Liver (tissue), 9 donors: ENCODE data around the gene CDC42. TPM values are rescaled to one million over a fixed set of nuclear protein-coding genes. Genes with fewer than 3 reads are reported as not detected.

ENCODE experiments used
- DNase-seq: peaks from one replicate; pipeline ENCODE4 v3.0.0-alpha.2; 2017; ENCODE audit warnings: low spot score
- H3K27ac ChIP-seq, 2 donors: one replicate each; pipeline ENCODE4 v1.7.0; 2013; ENCODE audit warnings: inconsistent platforms in 2 of 2, low read length in 2 of 2, control low read depth in 1 of 2, low read depth in 1 of 2, mild to moderate bottlenecking in 1 of 2
- H3K27me3 ChIP-seq, 4 donors: one replicate each; pipeline versions ENCODE4 v1.6.1 to v1.7.0; 2013; ENCODE audit warnings: low read length in 3 of 4, inconsistent platforms in 1 of 4, mild to moderate bottlenecking in 1 of 4, moderate library complexity in 1 of 4; ENCODE audit not compliant: control insufficient read depth in 4 of 4, insufficient read depth in 4 of 4
- H3K36me3 ChIP-seq, 4 donors: one replicate each; pipeline versions ENCODE4 v1.6.1 to v1.7.0; 2013; ENCODE audit warnings: low read length in 3 of 4, mild to moderate bottlenecking in 3 of 4, low read depth in 1 of 4, moderate library complexity in 1 of 4; ENCODE audit not compliant: control insufficient read depth in 4 of 4, insufficient read depth in 3 of 4
- H3K4me1 ChIP-seq, 4 donors: one replicate each; pipeline versions ENCODE4 v1.6.1 to v1.7.0; 2013; ENCODE audit warnings: low read length in 3 of 4, mild to moderate bottlenecking in 3 of 4, moderate library complexity in 1 of 4; ENCODE audit not compliant: control insufficient read depth in 4 of 4, insufficient read depth in 4 of 4
- H3K4me3 ChIP-seq, 3 donors: one replicate each; pipeline versions ENCODE4 v1.6.1 to v1.7.0; 2013; ENCODE audit warnings: low read length in 3 of 3, control low read depth in 1 of 3, low read depth in 1 of 3, mild to moderate bottlenecking in 1 of 3
- H3K9ac ChIP-seq, 2 donors: one replicate each; pipeline ENCODE4 v1.7.0; 2013; ENCODE audit warnings: low read length in 2 of 2, mild to moderate bottlenecking in 2 of 2, moderate library complexity in 2 of 2, control low read depth in 1 of 2, low read depth in 1 of 2
- H3K9me3 ChIP-seq, 4 donors: one replicate each; pipeline versions ENCODE4 v1.6.1 to v1.7.0; 2013; ENCODE audit warnings: low read length in 3 of 4; ENCODE audit not compliant: control insufficient read depth in 4 of 4
- ATF3 ChIP-seq: IDR thresholded peaks from 2 replicates; pipeline ENCODE4 v1.6.1; 2016; ENCODE audit warnings: antibody characterized with exemption
- EGR1 ChIP-seq, 2 donors: IDR thresholded peaks; 2 replicates each; pipeline ENCODE4 v1.6.1; 2016 to 2018; ENCODE audit warnings: antibody characterized with exemption in 2 of 2, low read depth in 2 of 2
- FOXA1 ChIP-seq: IDR thresholded peaks from 2 replicates; pipeline ENCODE4 v1.6.1; 2016; ENCODE audit warnings: antibody characterized with exemption
- FOXA2 ChIP-seq: IDR thresholded peaks from 2 replicates; pipeline ENCODE4 v1.6.1; 2016; ENCODE audit warnings: antibody characterized with exemption
- GABPA ChIP-seq, 2 donors: IDR thresholded peaks in 1 of 2; conservative IDR thresholded peaks in 1 of 2; 2 replicates each; pipeline ENCODE4 v1.6.1; 2016; ENCODE audit warnings: antibody characterized with exemption in 2 of 2, mild to moderate bottlenecking in 1 of 2, moderate library complexity in 1 of 2
- HNF4A ChIP-seq, 2 donors: conservative IDR thresholded peaks; 2 replicates each; pipeline ENCODE4 v1.6.1; 2016; ENCODE audit warnings: antibody characterized with exemption in 2 of 2, mild to moderate bottlenecking in 2 of 2
- HNF4G ChIP-seq: IDR thresholded peaks from 2 replicates; pipeline ENCODE4 v1.6.1; 2016; ENCODE audit warnings: antibody characterized with exemption
- JUND ChIP-seq, 2 donors: IDR thresholded peaks; 2 replicates each; pipeline ENCODE4 v1.6.1; 2016; ENCODE audit warnings: antibody characterized with exemption in 2 of 2
- NR2F2 ChIP-seq: IDR thresholded peaks from 2 replicates; pipeline ENCODE4 v1.6.1; 2016; ENCODE audit warnings: antibody characterized with exemption
- RAD21 ChIP-seq, 2 donors: IDR thresholded peaks; 2 replicates each; pipeline ENCODE4 v1.6.1; 2016; ENCODE audit warnings: antibody characterized with exemption in 2 of 2, mild to moderate bottlenecking in 2 of 2
- RXRA ChIP-seq, 2 donors: IDR thresholded peaks; 2 replicates each; pipeline ENCODE4 v1.6.1; 2017 to 2018; ENCODE audit warnings: antibody characterized with exemption in 2 of 2, mild to moderate bottlenecking in 1 of 2
- SP1 ChIP-seq: IDR thresholded peaks from 2 replicates; pipeline ENCODE4 v1.6.1; 2018; ENCODE audit warnings: antibody characterized with exemption, mild to moderate bottlenecking
- TAF1 ChIP-seq: conservative IDR thresholded peaks from 2 replicates; pipeline ENCODE4 v1.6.1; 2016; ENCODE audit warnings: antibody characterized with exemption, mild to moderate bottlenecking
- YY1 ChIP-seq: IDR thresholded peaks from 2 replicates; pipeline ENCODE4 v1.6.1; 2016; ENCODE audit warnings: antibody characterized with exemption, mild to moderate bottlenecking
- WGBS: extraction: QIAGEN DNeasy Blood & Tissue Kit; methylation state at CpG from one replicate; pipeline ENCODE4 v1.1.7; 2013; 5-methylcytosine and 5-hydroxymethylcytosine counted together
- polyA plus RNA-seq, 2 donors: library from polyadenylated mRNA; stranded (reverse) in 1 of 2; unstranded in 1 of 2; fragments of 200-250 nt in 1 of 2; fragments of >200 nt in 1 of 2; fragmentation: Nextera tagmentation in 1 of 2; extraction: Ambion mirVana in 1 of 2; gene quantifications; one replicate each; pipeline versions ENCODE4 v1.2.1 to v1.2.3, GENCODE V29; 2013 to 2015
- total RNA-seq, 2 donors: library from RNA; depleted of rRNA; stranded (reverse); fragments of >200 nt; gene quantifications; one replicate each; pipeline ENCODE4 v1.2.3, GENCODE V29; 2014
- TF ChIP-seq, protein P1 (sequence below): IDR thresholded peaks from 2 replicates; pipeline ENCODE4 v1.6.1; 2016; ENCODE audit warnings: antibody characterized with exemption
- TF ChIP-seq, protein P2 (sequence below): IDR thresholded peaks from 2 replicates; pipeline ENCODE4 v1.6.1; 2016; ENCODE audit warnings: antibody characterized with exemption, mild to moderate bottlenecking
- TF ChIP-seq, protein P3 (sequence below): IDR thresholded peaks from 2 replicates; pipeline ENCODE4 v1.6.1; 2016; ENCODE audit warnings: antibody characterized with exemption
- TF ChIP-seq, protein P4 (sequence below): fragments of 150-350 bp; IDR thresholded peaks from 2 replicates; pipeline ENCODE4 v1.5.1; 2017; ENCODE audit warnings: improper control_type of control experiment, low read depth, low read length; ENCODE audit not compliant: missing input control
- donor health status: healthy.
- donor health status: healthy.
- donor health status: healthy.
- donor health status: healthy.
- donor health status: healthy.

The CDC42 gene
- total and polyA plus RNA-seq, 4 donors: 40.3 to 140 (median 69.0) TPM

GRCh38 chr1:22123901-22124404 lies 71.4 kb downstream of the CDC42 start:
- no peaks in the 10 kb centered on the region for H3K36me3 ChIP-seq
- H3K9ac ChIP-seq: no peak overlapping the region
- no peak for DNase-seq
- whole genome bisulfite sequencing: 88% methylated on average over 9 of the region's 9 CpGs
- TF ChIP-seq HNF4G (no peak), GABPA (IDR thresholded peaks at IDR 0.05 in 1 of 2, conservative IDR thresholded peaks at IDR 0.05 in 1 of 2) (no peak), RXRA (IDR thresholded peaks at IDR 0.05) (no peak), JUND (IDR thresholded peaks at IDR 0.05) (no peak), HNF4A (conservative IDR thresholded peaks at IDR 0.05) (no peak), EGR1 (IDR thresholded peaks at IDR 0.05; ENCODE audit: low read depth in 2 of 2) (no peak), NR2F2 (no peak), FOXA1 (no peak), YY1 (no peak), TAF1 (no peak), ATF3 (no peak), RAD21 (IDR thresholded peaks at IDR 0.05) (no peak)
- TF ChIP-seq, protein P1, sequence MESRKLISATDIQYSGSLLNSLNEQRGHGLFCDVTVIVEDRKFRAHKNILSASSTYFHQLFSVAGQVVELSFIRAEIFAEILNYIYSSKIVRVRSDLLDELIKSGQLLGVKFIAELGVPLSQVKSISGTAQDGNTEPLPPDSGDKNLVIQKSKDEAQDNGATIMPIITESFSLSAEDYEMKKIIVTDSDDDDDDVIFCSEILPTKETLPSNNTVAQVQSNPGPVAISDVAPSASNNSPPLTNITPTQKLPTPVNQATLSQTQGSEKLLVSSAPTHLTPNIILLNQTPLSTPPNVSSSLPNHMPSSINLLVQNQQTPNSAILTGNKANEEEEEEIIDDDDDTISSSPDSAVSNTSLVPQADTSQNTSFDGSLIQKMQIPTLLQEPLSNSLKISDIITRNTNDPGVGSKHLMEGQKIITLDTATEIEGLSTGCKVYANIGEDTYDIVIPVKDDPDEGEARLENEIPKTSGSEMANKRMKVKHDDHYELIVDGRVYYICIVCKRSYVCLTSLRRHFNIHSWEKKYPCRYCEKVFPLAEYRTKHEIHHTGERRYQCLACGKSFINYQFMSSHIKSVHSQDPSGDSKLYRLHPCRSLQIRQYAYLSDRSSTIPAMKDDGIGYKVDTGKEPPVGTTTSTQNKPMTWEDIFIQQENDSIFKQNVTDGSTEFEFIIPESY: no peak
- TF ChIP-seq, protein P2, sequence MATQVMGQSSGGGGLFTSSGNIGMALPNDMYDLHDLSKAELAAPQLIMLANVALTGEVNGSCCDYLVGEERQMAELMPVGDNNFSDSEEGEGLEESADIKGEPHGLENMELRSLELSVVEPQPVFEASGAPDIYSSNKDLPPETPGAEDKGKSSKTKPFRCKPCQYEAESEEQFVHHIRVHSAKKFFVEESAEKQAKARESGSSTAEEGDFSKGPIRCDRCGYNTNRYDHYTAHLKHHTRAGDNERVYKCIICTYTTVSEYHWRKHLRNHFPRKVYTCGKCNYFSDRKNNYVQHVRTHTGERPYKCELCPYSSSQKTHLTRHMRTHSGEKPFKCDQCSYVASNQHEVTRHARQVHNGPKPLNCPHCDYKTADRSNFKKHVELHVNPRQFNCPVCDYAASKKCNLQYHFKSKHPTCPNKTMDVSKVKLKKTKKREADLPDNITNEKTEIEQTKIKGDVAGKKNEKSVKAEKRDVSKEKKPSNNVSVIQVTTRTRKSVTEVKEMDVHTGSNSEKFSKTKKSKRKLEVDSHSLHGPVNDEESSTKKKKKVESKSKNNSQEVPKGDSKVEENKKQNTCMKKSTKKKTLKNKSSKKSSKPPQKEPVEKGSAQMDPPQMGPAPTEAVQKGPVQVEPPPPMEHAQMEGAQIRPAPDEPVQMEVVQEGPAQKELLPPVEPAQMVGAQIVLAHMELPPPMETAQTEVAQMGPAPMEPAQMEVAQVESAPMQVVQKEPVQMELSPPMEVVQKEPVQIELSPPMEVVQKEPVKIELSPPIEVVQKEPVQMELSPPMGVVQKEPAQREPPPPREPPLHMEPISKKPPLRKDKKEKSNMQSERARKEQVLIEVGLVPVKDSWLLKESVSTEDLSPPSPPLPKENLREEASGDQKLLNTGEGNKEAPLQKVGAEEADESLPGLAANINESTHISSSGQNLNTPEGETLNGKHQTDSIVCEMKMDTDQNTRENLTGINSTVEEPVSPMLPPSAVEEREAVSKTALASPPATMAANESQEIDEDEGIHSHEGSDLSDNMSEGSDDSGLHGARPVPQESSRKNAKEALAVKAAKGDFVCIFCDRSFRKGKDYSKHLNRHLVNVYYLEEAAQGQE: no peak
- TF ChIP-seq, protein P3, sequence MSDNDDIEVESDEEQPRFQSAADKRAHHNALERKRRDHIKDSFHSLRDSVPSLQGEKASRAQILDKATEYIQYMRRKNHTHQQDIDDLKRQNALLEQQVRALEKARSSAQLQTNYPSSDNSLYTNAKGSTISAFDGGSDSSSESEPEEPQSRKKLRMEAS: no peak
- no peak overlapping the region for H3K27ac ChIP-seq
- H3K9me3 ChIP-seq: no peaks in the 10 kb centered on the region
- no peak overlapping the region for H3K4me3 ChIP-seq
- H3K4me1 ChIP-seq: peaks cover 0 to 10% (median 1%) of the 10 kb centered on the region in 4 donors
- H3K27me3 ChIP-seq: no peaks in the 10 kb centered on the region

DNA sequence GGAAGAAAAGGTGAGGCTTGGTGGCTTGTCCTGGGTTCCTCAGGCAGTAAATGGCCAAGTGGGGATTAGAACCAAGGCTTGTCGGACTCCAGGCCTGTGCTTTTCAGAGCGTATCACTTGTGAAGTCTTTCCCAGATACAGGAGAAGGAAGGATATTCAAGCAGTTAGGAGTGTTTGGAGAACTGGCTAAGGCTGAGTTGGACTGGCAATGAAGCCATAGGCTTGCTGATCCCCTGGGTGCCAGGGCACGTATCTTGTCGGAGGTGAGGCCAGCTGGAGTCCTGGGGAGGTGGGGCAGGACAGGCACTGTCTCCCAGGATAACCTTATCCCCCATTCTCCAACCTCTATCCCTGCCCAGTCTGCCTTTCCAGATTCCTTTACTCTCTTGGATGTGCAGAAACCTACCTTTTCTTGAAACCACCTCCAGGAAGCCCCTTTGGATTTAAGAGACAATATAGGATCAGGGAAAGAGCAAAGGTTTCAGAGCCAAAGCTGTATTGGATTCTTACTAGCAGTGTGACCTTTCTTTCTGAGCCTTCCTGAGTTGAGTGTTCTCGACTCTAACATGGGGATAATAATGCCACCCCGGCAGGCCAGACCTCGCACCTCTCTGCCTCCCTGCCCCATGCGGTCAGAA lies 72.2 kb downstream of the CDC42 start:
- Histone ChIP-seq H3K9ac (no peak overlapping the region), H3K4me1 (peaks cover 0 to 10% (median 1%) of the 10 kb centered on the region in 4 donors), H3K27me3 (no peaks in the 10 kb centered on the region), H3K4me3 (no peak overlapping the region), H3K36me3 (no peaks in the 10 kb centered on the region), H3K9me3 (no peaks in the 10 kb centered on the region), H3K27ac (no peak overlapping the region)
- TF ChIP-seq RAD21 (IDR thresholded peaks at IDR 0.05): no peak
- TF ChIP-seq, protein P2: no peak
- no peak for TF ChIP-seq YY1
- TF ChIP-seq TAF1: no peak
- TF ChIP-seq FOXA2: no peak
- TF ChIP-seq, protein P3: no peak
- no peak for TF ChIP-seq HNF4G
- TF ChIP-seq NR2F2: no peak
- TF ChIP-seq JUND (IDR thresholded peaks at IDR 0.05): no peak
- TF ChIP-seq SP1: no peak
- TF ChIP-seq HNF4A (conservative IDR thresholded peaks at IDR 0.05): no peak
- no peak for TF ChIP-seq FOXA1
- no peak for TF ChIP-seq RXRA (IDR thresholded peaks at IDR 0.05)
- TF ChIP-seq, protein P4, sequence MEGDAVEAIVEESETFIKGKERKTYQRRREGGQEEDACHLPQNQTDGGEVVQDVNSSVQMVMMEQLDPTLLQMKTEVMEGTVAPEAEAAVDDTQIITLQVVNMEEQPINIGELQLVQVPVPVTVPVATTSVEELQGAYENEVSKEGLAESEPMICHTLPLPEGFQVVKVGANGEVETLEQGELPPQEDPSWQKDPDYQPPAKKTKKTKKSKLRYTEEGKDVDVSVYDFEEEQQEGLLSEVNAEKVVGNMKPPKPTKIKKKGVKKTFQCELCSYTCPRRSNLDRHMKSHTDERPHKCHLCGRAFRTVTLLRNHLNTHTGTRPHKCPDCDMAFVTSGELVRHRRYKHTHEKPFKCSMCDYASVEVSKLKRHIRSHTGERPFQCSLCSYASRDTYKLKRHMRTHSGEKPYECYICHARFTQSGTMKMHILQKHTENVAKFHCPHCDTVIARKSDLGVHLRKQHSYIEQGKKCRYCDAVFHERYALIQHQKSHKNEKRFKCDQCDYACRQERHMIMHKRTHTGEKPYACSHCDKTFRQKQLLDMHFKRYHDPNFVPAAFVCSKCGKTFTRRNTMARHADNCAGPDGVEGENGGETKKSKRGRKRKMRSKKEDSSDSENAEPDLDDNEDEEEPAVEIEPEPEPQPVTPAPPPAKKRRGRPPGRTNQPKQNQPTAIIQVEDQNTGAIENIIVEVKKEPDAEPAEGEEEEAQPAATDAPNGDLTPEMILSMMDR: no peak
- TF ChIP-seq ATF3: no peak
- TF ChIP-seq EGR1 (IDR thresholded peaks at IDR 0.05; ENCODE audit: low read depth in 2 of 2): no peak
- WGBS: 96% methylated on average over 8 of the region's 8 CpGs
- DNase-seq: no peak
